NCI-H1105 (cell line): ENCODE data around the gene OR2V1.
"Not testable (repeated sequence)": the region's sequence is repeated elsewhere in the genome, so short reads cannot be mapped to it uniquely, and the experiment has no call there.

Experiments used
- DNase-seq: peaks from one replicate; lab custom pipeline; 2025; lab: John Stamatoyannopoulos, UW

Gene OR2V1

GRCh38 chr5:181127907-181128626, 2.9 kb downstream of the OR2V1 start:
- DNase-seq: no peak

GRCh38 chr5:181127456-181127855, 3.5 kb downstream of the OR2V1 start:
- DNase-seq: no peak

- DNase-seq: no peak
Measured at GRCh38 chr5:181126841-181127240, 4.1 kb downstream of the OR2V1 start.

DNA sequence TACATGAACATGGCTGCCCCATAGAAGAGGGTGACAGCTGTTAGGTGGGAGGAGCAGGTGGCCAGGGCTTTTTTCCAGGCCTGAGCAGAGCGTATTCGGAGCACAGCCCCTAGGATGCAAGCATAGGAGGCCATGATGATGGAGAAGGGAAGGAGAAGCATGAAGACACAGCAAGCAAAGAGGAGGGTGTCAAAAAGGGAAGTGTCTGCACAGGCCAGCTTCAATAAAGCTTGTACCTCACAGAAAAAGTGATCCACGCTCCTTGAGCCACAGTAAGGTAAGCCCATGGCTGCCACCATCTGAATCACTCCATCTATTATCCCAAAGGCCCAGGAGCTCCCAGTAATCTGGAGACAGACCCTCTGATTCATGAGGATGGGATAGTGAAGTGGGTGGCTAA, 6.4 kb downstream of the OR2V1 start:
- no peak for DNase-seq

DNA sequence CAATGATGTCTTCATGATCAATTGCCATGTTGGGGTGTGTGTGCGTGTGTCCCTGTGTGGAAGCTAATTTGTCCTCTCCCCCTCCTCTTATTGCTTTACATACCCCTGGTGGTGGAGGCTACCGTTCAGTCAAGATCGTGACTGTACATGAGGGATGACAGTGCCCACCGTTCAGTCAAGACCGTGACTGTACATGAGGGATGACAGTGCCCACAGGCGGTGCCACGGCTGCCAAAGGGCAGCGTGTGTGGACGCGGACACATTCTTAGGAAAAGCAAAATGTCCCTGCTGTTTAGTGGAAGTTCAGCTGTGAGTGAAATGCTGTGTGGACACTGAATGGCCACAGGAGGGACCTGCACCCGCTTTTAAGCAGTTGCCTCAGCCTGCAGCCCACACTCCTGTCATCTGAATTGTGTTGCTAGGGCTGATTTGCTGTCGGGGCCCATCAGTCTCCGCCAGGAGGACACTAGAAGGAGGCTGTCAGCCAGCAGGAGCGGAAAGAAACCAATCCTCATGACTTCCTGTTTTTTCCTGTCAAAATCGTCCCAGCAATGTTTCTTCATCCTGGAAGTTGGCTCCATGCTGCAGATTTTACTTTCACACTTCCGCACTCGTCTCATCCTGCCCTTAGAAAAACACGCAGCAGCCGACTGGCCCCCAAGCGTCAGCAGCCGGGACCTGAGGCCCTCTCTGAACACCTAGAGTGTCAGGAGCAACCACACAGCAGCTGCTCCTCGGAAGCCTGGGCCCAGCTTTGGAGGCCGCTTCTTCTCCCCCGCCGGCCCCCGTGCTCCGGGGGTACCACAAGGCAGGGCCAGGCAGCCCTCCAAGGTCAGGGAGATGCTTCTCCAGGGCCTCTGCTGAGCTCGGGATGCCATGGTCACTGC, 9.1 kb downstream of the OR2V1 start:
- no peak for DNase-seq

DNA sequence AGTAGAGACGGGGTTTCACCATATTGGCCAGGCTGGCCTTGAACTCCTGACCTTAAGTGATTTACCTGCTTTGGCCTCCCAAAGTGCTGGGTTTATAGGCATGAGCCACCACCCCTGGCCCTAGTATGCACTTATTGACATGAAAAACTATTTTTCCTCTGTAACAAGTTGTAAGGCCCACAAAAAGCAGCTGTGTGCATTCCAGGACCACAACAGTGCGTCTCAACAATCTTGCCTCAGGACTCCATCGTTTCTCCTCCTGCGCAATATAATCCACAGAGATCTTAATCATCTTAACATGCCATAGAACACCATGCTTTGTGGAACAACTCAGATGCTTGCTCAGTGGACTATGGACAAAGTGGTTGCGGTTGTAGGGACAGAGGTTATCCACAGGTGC, 10.2 kb downstream of the OR2V1 start:
- no peak for DNase-seq

DNA sequence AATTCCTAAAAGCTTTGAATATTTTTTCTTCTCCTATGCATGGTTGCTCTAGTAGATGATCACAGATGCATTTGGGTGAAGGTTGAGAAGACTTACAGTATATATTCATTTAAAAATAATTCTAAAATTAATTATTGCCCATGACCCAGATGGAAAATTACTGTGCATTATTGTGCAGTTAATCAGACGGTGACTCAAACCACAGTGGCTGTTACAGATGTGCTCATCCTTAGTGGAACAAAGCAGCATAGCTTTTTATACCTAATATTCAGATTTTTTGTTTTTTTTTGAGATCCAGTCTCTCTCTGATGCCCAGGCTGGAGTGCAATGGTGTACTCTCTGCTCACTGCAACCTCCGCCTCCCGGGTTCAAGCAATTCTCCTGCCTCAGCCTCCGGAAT, 10.7 kb downstream of the OR2V1 start:
- no peak for DNase-seq

DNA sequence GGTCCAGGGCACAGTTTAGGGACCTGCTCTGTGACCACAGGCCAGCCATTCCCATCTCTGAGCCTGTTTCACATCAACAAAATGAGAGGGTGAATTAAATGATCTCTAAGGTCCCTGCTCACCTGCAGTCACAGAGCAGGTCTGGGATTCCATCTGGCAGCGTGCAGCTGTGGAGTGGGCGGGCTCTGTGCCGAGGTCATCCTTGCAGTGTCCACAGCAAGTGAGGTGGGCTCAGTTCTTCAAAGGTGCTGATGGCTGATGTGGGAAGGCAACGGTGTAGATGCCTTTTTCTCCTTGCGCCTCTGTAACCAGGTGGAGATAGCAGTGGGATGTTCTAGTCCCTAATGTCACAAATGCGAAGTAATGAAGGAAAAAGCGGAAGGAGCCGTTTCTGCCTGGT, 11.9 kb downstream of the OR2V1 start:
- DNase-seq: no peak

DNA sequence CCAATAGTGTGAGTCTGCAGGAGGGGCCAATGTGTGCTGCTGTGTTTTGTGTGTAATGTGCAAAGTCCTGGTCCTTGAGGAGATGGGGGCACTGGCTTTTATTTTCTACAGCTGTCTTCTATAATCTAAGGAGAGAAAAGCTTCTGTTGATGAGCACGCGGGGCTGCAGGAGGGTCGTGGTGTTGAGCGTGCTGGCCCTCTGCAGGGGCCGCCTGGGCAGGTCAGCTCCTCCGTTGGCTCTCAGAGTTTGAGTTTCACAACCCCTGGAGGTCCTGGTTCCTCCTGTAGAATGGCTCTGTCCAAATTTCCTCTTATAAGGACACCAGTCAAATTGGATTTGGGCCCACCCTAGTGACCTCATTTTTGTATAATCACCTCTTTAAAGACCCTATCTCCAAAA, 12.6 kb downstream of the OR2V1 start:
- DNase-seq: no peak

GRCh38 chr5:181114844-181115778, 15.9 kb downstream of the OR2V1 start:
- DNase-seq: no peak

DNA sequence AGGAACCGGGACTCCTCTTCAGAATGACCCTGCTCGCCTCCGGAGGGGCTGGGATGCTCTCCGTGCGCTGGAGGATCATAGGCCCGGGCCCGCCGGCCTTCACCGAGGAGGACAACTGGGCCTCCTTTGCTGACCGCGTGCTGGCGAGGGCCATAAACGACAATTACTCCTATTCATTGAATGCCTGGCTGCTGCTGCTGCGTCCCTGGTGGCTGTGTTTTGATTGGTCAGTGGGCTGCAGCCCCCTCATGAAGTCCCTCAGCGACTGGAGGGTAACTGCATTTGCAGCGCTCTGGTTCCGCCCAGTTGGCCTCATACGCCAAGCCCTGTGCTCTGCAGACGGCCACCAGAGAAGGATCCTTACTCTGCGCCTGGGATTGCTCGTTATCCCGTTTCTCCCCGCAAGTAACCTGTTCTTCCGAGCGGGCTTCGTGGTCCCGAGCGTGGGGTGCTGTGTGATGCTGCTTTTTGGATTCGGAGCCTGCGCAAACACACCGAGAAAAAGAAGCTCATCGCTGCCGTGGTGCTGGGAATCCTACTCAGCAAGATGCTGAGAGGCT, 16.6 kb downstream of the OR2V1 start:
- DNase-seq: no peak

DNA sequence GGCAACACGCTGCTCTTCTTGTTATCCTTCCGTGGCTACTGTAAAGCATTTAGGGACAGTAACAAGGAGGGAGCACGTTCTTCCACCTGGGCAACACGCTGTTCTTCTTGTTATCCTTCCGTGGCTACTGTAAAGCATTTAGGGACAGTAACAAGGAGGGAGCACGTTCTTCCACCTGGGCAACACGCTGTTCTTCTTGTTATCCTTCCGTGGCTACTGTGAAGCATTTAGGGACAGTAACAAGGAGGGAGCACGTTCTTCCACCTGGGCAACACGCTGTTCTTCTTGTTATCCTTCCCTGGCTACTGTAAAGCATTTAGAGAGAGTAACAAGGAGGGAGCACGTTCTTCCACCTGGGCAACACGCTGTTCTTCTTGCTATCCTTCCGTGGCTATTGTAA, 17.4 kb downstream of the OR2V1 start:
- not testable (repeated sequence) for DNase-seq

DNA sequence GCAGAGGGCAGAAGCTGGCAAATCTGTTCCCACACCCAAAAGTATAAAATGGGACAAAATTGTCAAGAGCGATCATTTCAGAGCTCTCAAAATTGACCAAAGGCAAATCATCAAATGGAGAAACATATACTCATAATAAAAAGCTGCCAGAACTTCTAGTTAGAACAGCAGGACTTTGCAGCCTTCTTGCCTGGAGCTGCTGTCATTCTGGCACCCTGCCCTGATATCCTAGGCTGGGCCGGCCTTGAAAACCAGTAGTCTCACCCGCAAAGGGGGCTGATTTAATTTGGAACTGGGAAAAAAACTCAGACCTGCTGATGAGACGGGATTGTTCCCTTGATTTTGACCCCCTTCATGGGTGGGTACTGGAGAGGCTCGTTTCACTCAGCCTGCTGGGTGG, 18.5 kb downstream of the OR2V1 start:
- DNase-seq: no peak

GRCh38 chr5:181111010-181111409, 20.0 kb downstream of the OR2V1 start:
- no peak for DNase-seq

- DNase-seq: no peak
Measured at GRCh38 chr5:181109489-181110013, 21.4 kb downstream of the OR2V1 start.

GRCh38 chr5:181108578-181109165, 22.3 kb downstream of the OR2V1 start:
- no peak for DNase-seq

- no peak for DNase-seq
Measured at GRCh38 chr5:181107699-181108098, 23.3 kb downstream of the OR2V1 start.

GRCh38 chr5:181105391-181106025, 25.5 kb downstream of the OR2V1 start:
- no peak for DNase-seq

DNA sequence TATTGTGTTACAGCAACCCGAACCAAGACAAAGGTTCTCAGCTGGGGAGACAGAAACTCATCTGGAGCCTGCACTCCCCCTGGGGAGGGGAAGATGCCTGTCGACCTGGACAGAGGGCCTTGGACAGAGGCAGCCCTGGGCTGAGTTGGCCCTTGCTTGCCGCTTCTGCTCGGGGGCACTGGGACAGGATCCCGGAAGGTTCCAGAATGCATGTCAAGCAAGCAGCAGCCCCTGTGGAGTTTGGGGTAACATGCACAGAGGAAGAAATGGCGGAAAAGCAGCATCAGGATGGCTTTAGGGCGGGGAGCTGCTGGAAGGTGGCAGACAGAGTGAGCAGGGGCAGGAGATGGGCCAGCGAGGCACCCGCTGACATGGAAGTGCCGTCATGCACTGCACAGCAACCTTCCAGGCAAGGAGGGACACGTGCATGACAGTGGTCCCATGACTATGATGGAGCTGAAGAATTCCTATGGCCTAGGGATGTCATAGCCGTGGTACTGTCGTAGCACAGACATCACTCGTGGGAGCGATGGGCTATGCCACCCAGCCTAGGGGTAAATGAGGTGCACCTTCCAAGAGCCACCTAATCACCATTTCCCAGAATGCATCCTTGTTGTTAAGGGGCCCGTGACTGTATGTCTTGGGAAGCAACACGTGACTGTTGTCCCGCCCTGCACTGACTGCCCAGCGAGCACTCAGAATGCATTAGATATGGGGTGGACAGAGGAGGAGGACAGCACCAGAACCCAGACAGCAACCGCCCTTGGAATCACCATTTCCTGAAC, 26.2 kb downstream of the OR2V1 start:
- not testable (repeated sequence) for DNase-seq

DNA sequence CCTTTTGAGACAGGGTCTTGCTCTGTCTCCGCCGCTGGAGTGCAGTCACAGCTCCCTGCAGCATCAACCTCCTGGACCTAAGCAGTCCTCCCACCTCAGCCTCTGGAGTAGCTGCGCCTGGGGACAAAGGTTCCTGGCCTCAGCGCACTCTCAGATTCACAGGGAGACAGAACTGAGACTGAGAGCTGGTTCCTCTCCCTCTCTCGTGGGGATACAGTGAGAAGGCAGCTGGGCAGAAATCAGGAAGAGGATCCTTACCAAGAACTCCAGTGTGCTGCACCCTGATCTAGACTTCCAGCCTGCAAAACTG, 26.8 kb downstream of the OR2V1 start:
- DNase-seq: not testable (repeated sequence)
